ENCODE measurements around the gene FAR2.
"Not testable (repeated sequence)": the region's sequence is repeated elsewhere in the genome, so short reads cannot be mapped to it uniquely, and the experiment has no call there.

Gene FAR2

DNA sequence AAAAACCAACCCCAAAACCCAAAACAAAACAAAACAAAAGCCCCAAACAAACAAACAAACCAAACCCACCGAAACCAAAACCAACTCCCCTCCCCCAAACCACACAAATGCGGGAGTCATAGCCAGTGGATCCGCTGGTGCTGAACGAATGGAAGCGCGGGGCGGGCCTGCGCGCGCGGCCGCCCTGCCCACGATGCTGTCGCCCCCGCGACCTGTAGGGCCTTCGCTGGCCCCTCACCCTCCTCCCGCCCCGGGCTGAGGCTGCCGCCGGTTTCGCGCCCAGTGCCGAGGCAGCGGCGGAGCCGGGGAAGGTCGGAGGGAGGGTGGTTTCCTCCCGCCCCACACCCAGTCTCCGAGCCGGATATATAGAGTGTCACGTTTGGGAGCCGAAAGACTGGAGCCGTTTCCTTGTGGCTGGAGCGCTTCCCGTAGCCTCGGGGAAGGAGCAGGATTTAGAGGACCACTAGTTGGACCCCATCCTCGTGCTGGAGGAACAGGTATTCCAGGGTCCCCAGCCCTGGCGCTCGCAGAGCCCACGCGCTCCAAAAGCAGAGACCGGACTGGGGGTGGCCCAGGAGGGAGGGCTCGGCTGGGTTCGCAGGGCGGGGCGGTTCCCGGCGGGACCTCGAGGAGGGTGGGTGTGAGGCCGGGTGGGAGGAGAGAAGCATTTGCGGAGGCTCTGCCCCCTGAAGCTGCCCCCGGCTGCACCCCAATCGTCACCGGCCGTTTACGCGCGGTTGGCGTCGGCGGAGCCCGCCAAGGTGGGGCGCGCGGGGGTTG lies at the start of gene FAR2:
TSS of gene FAR2 (plus strand) at position 368 of the 780 bp plus-strand sequence. CDS start 121,172 bp downstream, outside the sequence.
- DNase-seq (ENCODE audit: low read depth): peak; percentile 2

- DNase-seq (ENCODE audit: low read depth): no peak
These were observed 46.3 kb upstream of the FAR2 start for GRCh38 chr12:29102741-29103140.

DNA sequence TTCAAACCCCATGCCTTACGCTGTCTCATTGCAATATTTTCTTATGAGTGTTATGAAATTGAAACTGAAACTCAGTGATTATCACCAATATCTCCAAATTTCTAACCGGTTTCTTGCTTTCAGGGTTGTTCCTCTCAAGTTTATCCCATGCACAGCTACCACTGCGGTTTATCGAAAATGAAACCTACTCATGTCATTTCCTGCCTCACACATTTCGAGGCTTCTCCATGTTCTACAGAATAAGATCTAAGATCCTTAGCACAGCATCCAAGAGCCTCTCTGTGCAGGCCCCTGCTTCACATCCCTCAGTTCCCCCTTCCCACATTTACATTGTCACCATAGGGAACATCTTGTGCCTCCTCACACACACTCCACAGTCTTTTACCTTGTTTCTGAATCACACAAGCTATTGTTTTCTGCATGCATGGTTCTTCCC lies 45.5 kb upstream of the FAR2 start:
- DNase-seq (ENCODE audit: low read depth): no peak

DNA sequence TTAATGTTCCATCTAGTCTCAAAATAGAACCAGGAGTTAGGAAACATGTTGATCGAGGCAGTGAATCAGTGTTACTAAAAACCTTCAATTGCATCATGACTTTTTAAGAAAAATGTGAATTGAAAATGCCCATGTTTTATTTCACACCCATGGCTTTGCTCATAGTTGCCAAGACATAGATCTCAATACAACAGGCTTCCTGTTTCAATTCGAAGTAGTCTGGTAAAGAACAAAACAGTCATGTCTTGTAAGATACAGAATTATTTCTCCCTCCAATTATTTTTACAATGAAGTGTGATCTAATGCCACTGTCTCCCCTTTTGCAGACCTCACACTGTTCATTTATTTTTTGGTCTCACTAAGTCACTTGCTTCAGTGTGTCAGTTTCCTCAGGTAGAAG lies 44.6 kb upstream of the FAR2 start:
- no peak for DNase-seq (ENCODE audit: low read depth)

GRCh38 chr12:29110506-29111442 lies 38.3 kb upstream of the FAR2 start:
- no peak for DNase-seq (ENCODE audit: low read depth)

GRCh38 chr12:29113101-29113500 lies 36.0 kb upstream of the FAR2 start:
- no peak for DNase-seq (ENCODE audit: low read depth)

DNA sequence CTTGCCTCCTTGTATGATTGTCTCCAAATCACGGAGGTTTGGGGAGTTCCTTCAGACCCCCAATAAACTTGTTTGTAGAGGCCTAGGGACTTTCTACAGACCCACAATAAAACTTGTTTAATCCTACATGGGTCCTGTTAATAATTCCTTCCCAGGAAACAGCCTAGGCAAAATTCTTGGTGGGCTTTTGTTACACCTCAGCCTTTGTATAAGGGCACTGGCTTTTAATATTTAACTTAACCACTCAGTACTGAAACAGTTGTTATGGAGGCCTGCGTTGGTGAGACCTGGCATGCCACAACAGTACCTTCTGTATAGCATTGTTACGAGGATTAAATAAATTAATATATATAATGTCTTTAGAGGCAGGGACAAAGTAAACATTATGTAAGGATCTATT lies 32.7 kb upstream of the FAR2 start:
- DNase-seq (ENCODE audit: low read depth): no peak

GRCh38 chr12:29131539-29131938 lies 17.5 kb upstream of the FAR2 start:
- no peak for DNase-seq (ENCODE audit: low read depth)

DNA sequence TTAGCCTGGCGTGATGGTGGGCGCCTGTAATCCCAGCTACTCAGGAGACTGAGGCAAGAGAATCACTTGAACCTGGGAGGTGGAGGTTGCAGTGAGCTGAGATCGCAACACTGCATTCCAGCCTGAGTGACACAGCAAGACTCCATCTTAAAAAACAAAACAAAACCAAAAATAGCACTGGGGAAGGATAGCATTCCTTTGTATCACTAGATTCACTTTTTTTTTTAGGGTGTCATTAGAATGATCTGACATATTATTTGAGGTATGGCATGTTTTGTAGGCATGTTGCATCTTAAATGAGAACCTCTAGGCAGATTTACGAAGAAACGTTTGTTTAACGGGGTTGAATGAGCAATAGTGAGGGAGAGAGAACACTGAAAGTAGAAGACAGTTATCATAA lies 16.8 kb upstream of the FAR2 start:
- DNase-seq (ENCODE audit: low read depth): no peak

DNA sequence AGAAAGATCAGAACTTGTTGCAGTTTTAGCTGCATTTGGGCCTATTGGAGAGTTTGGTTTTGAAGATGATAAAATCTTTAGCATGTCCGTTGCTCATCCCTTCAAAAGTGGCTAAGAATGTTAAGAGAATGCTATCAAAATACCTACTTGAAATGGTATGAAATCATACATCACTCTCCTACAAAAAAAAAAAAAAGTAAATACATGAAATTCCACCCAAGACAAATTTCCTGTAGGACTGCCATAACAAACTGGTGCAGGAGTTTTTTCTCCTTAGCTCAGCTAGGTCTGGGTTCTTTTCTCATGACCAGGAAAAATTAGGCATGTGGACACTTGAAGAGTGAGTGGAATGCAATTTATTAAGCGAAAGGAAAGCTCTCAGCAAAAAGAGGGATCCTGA lies 15.9 kb upstream of the FAR2 start:
- no peak for DNase-seq (ENCODE audit: low read depth)

DNA sequence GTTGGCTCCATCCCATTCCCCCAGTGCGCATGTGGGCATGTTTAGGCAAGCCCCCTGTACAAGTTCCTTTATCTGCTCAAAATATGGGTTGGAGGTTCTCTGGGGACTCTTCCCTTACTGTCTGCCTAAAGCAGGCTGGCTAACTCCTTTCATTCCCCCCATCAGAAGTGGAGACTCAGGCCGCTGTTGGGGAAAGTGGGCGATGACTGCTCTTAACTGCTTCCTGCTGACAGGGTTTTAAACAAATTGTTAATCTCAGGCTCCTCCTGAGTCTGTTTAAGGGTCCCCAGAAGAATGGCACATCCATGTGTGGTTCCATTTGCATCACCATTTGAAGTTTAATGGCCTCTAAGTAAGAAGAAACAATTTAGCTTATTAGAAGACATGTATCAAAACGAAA lies 15.4 kb upstream of the FAR2 start:
- no peak for DNase-seq (ENCODE audit: low read depth)

- DNase-seq (ENCODE audit: low read depth): not testable (repeated sequence)
These were observed 10.8 kb upstream of the FAR2 start for GRCh38 chr12:29138256-29138655.

DNA sequence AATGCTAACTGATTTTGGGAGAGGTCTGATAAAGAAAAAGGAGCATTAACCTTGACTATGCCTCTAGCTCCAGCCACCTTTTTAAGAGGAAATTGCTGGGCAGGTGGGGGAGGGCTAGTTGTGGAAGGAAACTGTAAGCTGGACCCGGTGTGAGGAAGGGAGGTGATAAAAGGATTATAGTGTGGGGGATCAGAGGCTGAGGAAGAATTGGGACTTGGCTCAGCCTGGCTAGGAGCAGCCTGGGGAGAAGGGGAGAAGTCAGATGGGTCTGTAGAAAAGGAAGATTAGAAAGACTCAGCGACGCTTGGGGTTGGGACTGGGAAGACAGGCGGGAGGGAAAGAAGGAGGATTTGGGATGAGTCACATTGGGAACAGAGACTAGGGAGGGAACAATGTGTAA lies 10.2 kb upstream of the FAR2 start:
- DNase-seq (ENCODE audit: low read depth): not testable (repeated sequence)

DNA sequence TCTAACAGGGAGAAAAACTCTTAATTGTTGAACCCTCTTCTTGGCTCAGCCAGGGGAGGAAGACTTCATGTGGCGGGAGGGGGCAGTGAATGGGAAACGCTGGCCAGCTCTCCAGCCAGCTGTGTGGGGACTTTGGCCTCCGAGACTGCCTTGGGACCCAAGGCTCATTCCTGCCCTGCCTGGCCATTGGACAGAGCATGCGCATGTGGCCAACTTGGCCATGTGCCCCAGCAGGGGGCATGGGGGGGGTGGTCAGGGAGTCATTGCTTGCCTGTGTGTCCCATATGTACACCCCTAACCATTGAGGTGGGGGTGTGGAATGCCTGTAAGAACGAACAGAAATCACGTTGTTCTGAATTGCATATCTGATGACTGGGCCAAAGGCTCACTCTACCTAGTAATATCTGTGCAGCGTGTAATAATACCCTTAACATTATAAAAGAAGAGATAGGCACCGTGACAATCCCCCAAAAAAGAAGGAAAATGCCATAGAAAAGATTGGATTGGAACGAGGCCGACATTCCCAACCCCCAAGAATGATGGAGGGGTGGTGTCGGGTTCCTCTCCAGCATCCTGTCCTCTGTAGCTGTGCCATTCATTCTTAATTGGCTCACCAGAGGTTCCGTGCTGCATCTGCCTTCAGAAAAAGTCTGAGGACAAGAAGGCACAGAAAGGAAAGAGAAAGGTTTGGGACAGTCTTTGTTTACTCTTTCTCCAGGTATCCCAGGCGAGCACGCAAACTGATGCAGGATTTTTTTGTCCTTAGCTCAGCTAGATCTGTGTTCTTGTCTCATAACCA lies 3.5 kb upstream of the FAR2 start:
- DNase-seq (ENCODE audit: low read depth): no peak

DNA sequence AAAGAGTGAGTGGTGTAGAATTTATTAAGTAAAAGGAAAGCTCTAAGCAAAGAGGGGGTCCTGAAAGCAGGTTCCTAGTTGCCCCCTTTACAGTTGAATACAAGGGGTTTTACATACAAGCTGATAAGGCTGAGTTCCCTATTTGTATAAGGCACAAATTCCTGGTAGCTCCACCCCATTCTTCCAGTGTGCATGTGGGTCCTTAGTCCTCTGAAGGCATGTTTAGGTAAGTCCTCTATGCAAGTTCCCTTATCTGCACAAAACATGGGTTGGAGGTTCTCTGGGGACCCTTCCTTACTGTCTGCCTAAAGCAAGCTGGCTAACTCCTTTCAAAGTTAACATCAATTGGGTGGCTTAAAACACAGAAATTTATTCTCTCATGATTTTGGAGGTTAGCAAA lies 2.9 kb upstream of the FAR2 start:
- no peak for DNase-seq (ENCODE audit: low read depth)

- DNase-seq (ENCODE audit: low read depth): no peak
These were observed 1.1 kb upstream of the FAR2 start for GRCh38 chr12:29147731-29148595.

- no peak for DNase-seq (ENCODE audit: low read depth)
These were observed 525 bp upstream of the FAR2 start for GRCh38 chr12:29148596-29148910.

DNA sequence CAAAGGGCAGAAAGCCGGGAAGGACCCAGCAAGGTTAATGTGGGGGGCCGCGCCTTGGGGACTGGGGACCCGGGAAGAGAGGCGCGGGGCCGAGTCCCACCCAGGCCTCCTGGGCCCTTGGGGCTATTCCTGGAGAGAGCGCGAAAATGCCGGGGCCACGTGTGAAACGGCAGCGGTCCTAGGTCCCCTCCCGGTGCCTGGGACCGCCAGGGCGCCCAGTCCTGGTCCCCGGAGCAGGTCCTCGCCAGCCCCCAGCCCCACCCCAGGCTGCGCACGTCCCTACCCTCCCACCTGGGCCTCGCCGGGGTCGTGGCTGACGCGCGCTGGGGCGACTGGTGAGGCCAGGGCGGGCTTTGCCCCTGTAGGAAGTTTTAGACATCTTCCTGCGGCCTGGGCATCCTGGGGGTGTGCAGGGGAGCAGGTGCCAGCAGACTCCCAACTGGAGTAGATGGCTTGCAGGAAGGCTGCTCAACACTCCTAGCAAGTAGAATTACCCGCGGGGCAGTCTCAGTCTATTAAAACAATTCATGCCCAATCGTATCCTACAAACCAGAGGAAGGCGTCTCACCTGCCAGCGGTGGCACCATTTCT lies 708 bp downstream of the FAR2 start:
- no peak for DNase-seq (ENCODE audit: low read depth)

- no peak for DNase-seq (ENCODE audit: low read depth)
These were observed 1.4 kb downstream of the FAR2 start for GRCh38 chr12:29150462-29150861.

- DNase-seq (ENCODE audit: low read depth): no peak
These were observed 3.3 kb downstream of the FAR2 start for GRCh38 chr12:29152223-29152868.

Data from ELR (cell line).